ENCODE measurements around the gene PARL.

DNA sequence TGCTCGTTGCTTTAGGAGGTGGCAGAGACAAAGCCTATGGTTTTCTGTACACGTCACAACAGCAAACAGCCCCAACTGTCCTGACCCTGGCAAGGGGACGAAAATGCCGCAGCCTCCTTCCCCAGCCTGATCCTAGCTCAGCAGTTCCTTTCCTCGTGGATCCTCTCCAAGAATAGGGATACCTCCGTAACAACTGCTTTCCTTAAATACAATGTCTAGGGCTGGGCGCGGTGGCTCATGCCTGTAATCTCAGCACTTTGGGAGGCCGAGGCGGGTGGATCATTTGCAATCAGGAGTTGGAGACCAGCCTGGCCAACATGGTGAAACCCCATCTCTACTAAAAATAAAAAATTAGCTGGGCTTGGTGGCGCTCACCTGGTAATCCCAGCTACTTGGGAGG is 76.3 kb downstream of the PARL start:
- TF ChIP-seq, protein P1, sequence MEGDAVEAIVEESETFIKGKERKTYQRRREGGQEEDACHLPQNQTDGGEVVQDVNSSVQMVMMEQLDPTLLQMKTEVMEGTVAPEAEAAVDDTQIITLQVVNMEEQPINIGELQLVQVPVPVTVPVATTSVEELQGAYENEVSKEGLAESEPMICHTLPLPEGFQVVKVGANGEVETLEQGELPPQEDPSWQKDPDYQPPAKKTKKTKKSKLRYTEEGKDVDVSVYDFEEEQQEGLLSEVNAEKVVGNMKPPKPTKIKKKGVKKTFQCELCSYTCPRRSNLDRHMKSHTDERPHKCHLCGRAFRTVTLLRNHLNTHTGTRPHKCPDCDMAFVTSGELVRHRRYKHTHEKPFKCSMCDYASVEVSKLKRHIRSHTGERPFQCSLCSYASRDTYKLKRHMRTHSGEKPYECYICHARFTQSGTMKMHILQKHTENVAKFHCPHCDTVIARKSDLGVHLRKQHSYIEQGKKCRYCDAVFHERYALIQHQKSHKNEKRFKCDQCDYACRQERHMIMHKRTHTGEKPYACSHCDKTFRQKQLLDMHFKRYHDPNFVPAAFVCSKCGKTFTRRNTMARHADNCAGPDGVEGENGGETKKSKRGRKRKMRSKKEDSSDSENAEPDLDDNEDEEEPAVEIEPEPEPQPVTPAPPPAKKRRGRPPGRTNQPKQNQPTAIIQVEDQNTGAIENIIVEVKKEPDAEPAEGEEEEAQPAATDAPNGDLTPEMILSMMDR (IDR thresholded peaks at IDR 0.05; ENCODE audit: poor library complexity) = no peak
- TF ChIP-seq EZH2phosphoT487 (IDR thresholded peaks at IDR 0.05; ENCODE audit: low read depth, severe bottlenecking, unreplicated experiment) (no peak), EZH2 (IDR thresholded peaks at IDR 0.05; ENCODE audit: borderline replicate concordance) (no peak)

Measured in hepatocyte (in vitro differentiated cells).